Neural cell (in vitro differentiated cells): ENCODE data around the gene SBNO1.

Experiments
- EP300 ChIP-seq: fragments of 450-650 bp; conservative IDR thresholded peaks from 2 replicates; pipeline ENCODE4 v1.6.1; 2014; ENCODE audit warnings: antibody characterized with exemption, mild to moderate bottlenecking, moderate library complexity; ENCODE audit not compliant: poor library complexity, severe bottlenecking
- EZH2 ChIP-seq: fragments of 200-600, 300-800 bp; shearing (Covaris generic), sonication (generic); IDR thresholded peaks from 2 replicates; pipeline ENCODE4 v1.6.1; 2014; ENCODE audit warnings: antibody characterized with exemption, low read length, borderline replicate concordance, mild to moderate bottlenecking; ENCODE audit not compliant: insufficient read depth, poor library complexity, severe bottlenecking
- SMC3 ChIP-seq: fragments of 450-650 bp; conservative IDR thresholded peaks from 2 replicates; pipeline ENCODE4 v1.6.1; 2014; ENCODE audit warnings: antibody characterized with exemption, mild to moderate bottlenecking, moderate library complexity; ENCODE audit not compliant: poor library complexity
- TF ChIP-seq, protein P1 (sequence below): fragments of 450-650 bp; IDR thresholded peaks from 2 replicates; pipeline ENCODE4 v1.5.1; 2014; ENCODE audit warnings: antibody characterized with exemption, mild to moderate bottlenecking, moderate library complexity; ENCODE audit not compliant: poor library complexity, severe bottlenecking
- TF ChIP-seq, protein P2 (sequence below): IDR thresholded peaks from 2 replicates; pipeline ENCODE4 v1.6.1; 2012; ENCODE audit warnings: borderline replicate concordance

DNA sequence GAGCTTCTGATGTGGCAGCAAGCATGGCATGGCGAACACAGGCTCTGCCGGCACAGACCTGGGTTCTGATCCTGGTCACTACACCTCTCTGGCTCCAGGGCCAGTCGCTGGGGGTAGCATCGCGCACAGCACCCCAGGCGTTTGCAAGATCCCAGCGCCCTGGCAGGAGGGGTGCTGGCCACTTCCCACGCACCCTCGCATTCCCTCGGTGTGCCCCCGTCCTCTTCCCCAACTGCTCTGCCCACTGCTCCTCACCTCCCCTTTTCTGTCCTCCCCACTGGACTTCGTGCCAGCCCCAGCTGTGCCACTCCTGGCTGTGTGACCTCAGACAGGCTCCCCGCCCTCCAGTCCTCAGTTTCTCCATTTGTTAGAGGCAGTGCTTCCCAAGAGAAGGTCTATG, 95.8 kb downstream of the SBNO1 start:
- TF ChIP-seq EP300 (no peak), EZH2 (no peak), SMC3 (no peak)
- TF ChIP-seq, protein P1, sequence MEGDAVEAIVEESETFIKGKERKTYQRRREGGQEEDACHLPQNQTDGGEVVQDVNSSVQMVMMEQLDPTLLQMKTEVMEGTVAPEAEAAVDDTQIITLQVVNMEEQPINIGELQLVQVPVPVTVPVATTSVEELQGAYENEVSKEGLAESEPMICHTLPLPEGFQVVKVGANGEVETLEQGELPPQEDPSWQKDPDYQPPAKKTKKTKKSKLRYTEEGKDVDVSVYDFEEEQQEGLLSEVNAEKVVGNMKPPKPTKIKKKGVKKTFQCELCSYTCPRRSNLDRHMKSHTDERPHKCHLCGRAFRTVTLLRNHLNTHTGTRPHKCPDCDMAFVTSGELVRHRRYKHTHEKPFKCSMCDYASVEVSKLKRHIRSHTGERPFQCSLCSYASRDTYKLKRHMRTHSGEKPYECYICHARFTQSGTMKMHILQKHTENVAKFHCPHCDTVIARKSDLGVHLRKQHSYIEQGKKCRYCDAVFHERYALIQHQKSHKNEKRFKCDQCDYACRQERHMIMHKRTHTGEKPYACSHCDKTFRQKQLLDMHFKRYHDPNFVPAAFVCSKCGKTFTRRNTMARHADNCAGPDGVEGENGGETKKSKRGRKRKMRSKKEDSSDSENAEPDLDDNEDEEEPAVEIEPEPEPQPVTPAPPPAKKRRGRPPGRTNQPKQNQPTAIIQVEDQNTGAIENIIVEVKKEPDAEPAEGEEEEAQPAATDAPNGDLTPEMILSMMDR = no peak
- TF ChIP-seq, protein P2, sequence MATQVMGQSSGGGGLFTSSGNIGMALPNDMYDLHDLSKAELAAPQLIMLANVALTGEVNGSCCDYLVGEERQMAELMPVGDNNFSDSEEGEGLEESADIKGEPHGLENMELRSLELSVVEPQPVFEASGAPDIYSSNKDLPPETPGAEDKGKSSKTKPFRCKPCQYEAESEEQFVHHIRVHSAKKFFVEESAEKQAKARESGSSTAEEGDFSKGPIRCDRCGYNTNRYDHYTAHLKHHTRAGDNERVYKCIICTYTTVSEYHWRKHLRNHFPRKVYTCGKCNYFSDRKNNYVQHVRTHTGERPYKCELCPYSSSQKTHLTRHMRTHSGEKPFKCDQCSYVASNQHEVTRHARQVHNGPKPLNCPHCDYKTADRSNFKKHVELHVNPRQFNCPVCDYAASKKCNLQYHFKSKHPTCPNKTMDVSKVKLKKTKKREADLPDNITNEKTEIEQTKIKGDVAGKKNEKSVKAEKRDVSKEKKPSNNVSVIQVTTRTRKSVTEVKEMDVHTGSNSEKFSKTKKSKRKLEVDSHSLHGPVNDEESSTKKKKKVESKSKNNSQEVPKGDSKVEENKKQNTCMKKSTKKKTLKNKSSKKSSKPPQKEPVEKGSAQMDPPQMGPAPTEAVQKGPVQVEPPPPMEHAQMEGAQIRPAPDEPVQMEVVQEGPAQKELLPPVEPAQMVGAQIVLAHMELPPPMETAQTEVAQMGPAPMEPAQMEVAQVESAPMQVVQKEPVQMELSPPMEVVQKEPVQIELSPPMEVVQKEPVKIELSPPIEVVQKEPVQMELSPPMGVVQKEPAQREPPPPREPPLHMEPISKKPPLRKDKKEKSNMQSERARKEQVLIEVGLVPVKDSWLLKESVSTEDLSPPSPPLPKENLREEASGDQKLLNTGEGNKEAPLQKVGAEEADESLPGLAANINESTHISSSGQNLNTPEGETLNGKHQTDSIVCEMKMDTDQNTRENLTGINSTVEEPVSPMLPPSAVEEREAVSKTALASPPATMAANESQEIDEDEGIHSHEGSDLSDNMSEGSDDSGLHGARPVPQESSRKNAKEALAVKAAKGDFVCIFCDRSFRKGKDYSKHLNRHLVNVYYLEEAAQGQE = no peak
